Hepatic stellate cell (primary cell): ENCODE measurements around the gene GABRR1.
"Not testable (repeated sequence)": the region's sequence is repeated elsewhere in the genome, so short reads cannot be mapped to it uniquely, and the experiment has no call there.

Source experiments
- DNase-seq: peaks from one replicate; pipeline ENCODE4 v3.0.0; 2011; ENCODE audit warnings: low spot score

The GABRR1 gene

DNA sequence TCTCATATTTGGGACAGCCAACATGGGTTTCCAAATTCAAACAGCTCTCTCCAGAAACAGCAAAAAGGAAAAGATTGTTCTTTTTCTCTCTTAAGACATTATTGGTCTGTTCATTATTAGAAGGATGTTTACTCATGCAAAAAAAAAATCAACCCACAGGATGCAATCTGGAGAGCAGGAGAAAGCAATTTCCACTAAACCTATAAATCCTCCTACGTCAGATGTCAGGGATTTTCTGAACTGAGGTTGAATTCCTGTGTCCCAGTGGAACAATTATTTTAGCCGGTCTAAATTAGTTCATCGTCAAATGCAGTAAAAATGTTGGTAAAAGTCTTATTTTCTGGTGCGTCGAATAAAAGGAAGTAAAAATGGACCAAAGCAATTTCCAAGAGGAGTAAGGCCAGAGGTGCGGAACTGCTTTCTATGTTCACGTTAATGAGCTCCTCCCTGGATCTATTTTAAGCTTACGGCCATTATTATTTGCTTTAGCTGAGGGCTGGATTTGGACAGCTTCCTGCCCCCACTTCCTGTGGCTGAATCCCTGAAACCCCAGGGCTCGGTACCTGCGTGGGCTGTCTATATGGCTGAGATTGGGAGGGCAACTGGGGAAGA lies at the start of gene GABRR1:
TSS of gene GABRR1 (minus strand) at position 60 of the 612 bp plus-strand sequence. CDS start at position 24, 36 bp downstream.
- DNase-seq = no peak

DNA sequence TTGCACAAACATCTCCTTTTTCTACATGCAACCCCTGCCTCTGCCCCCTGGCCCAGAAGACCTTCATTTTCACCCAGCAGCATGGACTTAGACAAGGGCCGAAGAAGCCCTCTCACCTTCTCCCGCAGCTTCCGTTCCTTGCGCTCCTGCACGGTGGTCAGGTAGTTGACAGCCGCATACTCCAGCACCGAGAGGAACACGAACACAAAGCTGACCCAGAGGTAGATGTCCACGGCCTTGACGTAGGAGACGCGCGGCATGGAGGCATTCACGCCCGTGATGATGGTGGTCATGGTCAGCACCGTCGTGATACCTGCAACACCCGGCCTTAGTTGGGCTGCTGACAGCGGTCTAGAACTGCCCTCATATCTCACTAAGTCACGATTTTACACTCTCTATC lies 47.1 kb upstream of the GABRR1 start:
- DNase-seq = no peak

GRCh38 chr6:89260832-89261231 lies 43.7 kb upstream of the GABRR1 start:
- DNase-seq = no peak

DNA sequence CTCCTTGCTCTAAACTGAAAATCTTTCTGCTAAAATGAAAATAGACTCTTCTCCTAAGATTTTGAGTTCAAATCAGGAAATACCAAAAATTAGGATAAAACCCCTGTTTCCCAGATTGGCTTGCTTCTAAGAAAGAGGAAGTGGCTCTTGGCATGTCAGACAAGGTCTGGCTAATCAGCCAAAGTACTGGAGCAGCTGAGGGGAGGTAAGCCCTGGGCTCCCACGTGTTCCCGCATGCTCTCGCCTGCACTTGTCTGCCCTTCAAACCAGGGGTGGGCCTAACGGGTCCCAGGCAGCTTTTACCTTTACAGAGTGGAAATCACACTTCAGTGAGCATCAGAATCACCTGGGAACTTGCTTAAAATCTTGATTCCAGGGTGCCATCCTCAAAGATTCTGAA lies 43.2 kb upstream of the GABRR1 start:
- no peak for DNase-seq

GRCh38 chr6:89258912-89259311 lies 41.8 kb upstream of the GABRR1 start:
- DNase-seq = no peak

GRCh38 chr6:89257781-89258180 lies 40.6 kb upstream of the GABRR1 start:
- no peak for DNase-seq

GRCh38 chr6:89257346-89257745 lies 40.2 kb upstream of the GABRR1 start:
- DNase-seq = no peak

- no peak for DNase-seq
Observed at GRCh38 chr6:89255417-89255816, 38.3 kb upstream of the GABRR1 start.

DNA sequence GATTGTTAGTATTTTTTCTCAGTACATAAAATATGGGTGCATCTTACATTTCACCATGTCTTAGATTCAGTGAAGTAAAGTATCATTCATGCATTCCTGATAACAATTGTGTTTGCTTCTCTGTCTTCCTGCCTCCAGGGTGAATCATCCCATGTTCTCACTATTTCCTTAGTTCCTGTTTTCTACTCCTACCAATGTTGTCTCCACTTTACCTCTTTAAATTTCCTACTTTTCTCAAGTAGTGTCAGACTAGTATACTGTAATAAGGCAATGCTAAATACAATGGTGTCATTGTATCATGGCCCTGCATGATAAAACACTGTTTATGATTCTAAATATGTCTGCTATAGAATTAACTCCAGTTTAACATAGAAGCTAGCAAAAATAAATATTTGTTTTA lies 37.4 kb upstream of the GABRR1 start:
- DNase-seq = no peak

- no peak for DNase-seq
Observed at GRCh38 chr6:89252907-89253306, 35.7 kb upstream of the GABRR1 start.

DNA sequence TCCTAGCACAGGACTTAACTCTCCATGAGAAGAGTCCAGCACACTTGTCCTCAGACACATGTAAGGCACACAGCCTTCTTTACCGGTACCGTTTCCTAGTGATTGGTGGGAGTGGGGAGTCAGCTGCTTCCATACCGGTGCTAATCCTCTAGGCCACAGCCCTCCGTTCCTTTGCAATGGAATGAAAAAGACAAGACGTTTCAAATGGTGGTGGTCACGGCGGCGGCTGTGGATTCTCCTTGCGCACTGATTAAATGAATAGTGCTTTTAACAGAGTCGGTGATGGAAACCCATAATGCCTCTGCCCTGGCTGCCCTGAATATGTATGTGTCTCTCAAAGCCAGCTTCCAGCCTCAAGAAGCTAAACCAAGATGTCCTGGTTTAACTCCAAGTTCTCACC lies 34.8 kb upstream of the GABRR1 start:
- DNase-seq = no peak

DNA sequence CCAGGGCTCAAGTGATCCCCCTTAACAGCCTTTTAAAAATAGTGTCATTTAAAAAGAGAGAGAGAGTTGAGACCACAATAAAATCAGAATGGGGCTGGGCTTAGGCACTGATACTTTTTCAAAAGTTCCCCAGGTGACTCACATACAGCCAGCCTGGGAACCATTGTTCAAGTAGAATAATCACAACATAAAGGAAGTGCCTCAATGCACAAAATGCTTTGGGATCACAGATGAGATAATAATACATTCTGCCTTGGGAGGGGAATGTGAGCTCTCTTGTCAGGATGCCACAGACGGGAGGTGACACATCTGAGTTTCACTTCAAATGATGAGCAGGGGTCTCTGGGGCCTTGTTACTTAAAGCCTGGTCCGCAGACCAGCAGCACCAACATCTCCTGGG lies 34.0 kb upstream of the GABRR1 start:
- no peak for DNase-seq

DNA sequence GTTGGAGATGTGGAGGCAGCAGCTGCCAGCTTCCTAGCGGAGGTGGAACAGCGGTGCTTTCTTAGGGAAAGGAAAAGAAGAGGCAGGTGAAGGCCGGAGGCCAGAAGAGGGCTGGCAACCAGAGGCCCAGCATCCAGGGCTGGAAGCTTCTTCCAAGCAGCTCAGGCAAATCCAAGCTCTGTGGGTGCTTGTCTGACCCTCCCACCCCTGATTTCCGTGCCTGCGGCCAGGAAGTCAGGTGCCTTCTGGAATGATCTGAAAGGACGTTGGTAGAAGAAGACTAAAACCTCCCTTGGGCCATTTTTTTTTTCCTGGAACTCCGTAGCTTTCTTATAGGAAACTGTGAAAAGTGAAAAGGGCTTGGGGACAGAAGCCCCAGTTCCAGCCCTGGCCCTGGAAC lies 33.1 kb upstream of the GABRR1 start:
- no peak for DNase-seq

- DNase-seq = no peak
Observed at GRCh38 chr6:89244241-89244985, 27.3 kb upstream of the GABRR1 start.

DNA sequence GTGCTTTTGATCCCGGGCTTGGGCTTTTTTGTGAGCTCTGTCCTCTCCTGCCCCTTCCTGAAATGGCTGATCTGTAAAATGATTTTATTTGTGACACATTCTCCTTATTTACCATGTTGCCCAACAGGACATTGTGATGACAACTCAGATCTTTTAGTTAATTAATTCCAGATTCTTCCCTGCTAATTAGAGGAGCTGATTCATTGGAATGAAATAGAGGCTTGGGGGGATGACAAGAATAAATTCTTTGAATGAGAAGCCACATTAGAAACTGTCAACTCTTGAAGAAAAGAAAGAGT lies 26.1 kb upstream of the GABRR1 start:
- no peak for DNase-seq

DNA sequence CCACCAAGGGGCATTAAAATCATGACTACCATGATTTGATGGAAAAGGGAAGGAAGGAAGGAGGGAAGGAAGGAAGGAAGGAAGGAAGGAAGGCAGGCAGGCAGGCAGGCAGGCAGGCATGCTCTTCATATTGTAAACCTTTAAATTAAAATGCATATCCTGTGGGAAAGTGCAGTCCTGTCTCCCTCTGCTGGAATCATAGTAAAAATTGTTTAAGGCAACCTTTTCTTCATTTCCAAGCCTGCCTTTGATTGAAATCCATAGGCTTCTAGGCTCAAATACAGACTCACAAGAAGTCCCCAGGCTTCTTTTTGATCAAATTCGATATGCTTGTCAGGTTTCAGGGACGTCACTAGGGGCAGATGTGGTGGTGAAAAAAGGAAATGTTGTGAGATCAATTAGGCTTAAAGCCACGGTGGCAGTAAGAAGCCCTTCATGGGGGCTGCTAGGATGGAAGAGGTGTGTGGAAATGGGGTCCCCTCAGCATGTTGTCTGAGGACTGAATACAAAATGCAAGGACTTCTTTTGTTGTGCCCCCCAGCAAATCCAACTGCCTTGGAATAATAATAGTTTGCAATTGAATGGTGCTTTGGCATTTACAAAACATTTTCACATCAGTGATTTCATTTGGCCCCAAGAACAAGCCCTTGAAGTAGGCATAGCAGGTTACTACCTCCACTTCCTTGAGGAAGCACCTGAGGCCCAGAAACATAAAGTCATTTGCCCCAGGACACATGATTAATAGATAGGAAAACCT lies 25.6 kb upstream of the GABRR1 start:
- peak; percentile 43 for DNase-seq

- peak; percentile 18 for DNase-seq
Observed at GRCh38 chr6:89239338-89239737, 22.2 kb upstream of the GABRR1 start.

DNA sequence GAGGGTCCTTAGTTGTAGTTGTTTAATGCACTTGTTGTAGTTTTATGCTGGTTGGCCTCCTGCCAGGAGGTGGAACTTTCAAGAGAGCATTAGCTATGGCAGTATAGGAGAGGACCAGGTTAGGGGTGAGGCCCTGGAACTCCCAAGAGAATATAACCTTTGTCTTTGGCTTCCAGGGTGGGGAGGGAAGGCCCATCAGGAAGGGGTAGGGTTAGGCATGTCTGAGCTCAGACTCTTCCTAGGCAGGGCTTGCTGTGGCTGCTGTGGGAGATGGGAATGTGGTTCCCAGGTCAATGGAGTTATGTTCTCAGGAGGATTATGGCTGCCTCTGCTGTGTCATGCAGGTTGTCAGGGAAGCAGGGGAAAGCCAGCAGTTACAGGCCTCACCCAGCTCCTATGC lies 20.0 kb upstream of the GABRR1 start:
- DNase-seq = no peak

DNA sequence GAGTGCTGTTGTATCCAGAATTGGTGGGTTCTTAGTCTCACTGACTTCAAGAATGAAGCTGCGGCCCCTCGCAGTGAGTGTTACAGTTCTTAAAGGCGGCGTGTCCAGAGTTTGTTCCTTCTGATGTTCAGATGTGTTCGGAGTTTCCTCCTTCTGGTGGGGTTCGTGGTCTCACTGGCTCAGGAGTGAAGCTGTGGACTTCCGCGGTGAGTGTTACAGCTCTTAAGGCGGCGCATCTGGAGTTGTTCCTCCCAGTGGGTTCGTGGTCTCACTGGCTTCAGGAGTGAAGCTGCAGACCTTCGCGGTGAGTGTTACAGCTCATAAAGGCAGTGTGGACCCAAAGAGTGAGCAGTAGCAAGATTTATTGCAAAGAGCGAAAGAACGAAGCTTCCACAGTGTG lies 16.4 kb upstream of the GABRR1 start:
- DNase-seq = not testable (repeated sequence)

DNA sequence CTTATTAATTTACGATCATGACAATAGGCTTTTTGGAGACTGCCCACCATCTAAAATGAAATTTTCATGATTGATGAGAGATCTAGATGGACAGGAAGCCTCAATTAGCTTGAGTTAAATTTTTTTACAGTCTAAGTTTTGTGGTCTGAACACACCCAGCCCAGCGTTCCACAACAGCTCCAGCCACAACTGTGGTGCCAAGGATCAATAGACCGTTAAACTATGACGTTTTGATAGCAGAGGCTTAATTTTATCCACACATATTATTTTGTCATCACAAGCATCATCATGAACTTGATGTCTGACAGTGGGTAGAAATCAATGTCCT lies 5.5 kb upstream of the GABRR1 start:
- DNase-seq = no peak

DNA sequence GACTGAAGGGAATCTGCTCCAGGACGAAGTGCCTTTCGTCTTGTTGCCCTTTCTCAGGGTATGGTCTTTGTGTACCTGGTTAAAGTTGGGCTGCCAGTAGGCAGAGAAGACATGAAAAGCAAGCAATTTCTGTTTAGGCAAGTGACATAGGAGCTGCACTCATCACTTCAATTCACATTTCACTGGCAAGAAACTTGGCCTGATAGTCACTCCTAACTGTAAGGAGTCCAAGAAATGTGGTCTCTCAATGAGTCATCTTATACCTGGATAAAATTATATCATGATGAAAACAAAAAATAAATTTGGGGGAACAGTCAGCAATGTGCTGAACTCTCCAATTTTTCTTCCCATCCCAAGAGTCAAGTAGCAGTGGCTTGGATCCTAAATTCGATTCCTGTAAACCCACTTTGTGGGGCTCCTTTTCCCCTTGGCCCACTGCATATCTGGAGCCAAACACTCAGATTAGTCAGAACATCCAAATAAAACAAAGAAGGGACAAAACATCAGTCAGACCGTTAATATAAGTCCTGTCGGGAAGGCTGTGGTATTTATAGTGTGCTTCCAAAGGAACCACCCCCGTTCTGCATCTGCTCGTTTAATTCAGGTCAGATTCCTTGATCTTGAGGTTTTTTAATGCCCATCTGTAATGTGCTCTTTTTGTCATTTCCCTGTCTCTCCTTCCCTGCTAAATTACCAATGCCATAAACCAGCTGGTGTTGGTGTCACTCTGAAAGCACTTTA lies 5.0 kb upstream of the GABRR1 start:
- no peak for DNase-seq

DNA sequence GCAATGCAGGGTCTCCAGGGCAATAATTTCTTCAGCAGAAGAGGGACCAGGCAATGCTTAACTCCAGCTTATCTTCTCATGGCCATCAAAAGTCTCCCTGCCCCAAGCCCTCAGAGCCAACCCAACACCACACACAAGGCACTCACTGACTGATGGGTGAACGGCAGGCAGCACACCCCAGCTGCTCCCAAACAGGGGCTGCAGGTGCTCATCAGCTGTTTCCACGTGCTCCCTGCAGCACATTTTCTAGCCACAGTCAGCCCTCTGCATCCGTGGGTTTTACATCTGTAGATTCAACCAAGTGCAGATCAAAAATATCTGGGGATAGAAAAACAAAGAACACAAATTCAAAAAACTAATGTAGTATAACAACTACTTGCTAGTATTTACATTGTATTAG lies 4.0 kb upstream of the GABRR1 start:
- DNase-seq = no peak

GRCh38 chr6:89216411-89216810 lies 747 bp downstream of the GABRR1 start:
- DNase-seq = no peak
